ENCODE data around the gene AVL9. TPM values are rescaled to one million over a fixed set of nuclear protein-coding genes. Genes with fewer than 3 reads are reported as not detected.

The AVL9 gene
- total RNA-seq, 1 donor = 26.9 TPM

DNA sequence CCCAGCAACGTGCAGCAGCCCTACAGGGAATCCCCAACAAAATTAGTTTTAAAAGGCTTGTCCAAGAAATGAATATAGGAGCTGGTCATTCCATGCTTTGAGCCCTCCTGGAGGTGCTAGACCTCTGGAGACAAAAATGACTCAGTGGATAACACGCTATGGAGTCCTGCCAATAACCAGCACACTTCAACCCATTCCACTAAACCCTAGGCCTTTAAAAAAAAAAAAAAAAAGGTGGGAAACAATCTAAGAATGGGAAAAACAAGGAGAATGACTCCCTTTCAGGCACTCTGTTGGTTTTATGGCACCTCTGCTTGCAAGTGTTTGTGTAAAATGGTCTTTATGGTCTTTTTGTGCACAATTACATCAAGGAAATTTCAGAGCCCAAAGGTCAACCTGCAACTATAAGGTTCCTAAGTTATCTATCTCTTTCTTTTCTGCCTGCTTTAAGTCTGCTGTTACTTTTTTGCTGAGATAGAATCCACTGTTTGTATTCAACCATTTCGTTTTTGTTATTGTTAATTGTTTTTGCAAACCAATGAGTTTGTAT lies 21.3 kb downstream of the AVL9 start:
- peak; percentile 34 for DNase-seq (ENCODE audit: low read depth)
- TF ChIP-seq, protein P1, sequence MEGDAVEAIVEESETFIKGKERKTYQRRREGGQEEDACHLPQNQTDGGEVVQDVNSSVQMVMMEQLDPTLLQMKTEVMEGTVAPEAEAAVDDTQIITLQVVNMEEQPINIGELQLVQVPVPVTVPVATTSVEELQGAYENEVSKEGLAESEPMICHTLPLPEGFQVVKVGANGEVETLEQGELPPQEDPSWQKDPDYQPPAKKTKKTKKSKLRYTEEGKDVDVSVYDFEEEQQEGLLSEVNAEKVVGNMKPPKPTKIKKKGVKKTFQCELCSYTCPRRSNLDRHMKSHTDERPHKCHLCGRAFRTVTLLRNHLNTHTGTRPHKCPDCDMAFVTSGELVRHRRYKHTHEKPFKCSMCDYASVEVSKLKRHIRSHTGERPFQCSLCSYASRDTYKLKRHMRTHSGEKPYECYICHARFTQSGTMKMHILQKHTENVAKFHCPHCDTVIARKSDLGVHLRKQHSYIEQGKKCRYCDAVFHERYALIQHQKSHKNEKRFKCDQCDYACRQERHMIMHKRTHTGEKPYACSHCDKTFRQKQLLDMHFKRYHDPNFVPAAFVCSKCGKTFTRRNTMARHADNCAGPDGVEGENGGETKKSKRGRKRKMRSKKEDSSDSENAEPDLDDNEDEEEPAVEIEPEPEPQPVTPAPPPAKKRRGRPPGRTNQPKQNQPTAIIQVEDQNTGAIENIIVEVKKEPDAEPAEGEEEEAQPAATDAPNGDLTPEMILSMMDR (IDR thresholded peaks at IDR 0.05; ENCODE audit: insufficient read depth, low read length) = no peak
- no peak overlapping the region for H3K4me3 ChIP-seq (ENCODE audit: low read depth, low read length)

DNA sequence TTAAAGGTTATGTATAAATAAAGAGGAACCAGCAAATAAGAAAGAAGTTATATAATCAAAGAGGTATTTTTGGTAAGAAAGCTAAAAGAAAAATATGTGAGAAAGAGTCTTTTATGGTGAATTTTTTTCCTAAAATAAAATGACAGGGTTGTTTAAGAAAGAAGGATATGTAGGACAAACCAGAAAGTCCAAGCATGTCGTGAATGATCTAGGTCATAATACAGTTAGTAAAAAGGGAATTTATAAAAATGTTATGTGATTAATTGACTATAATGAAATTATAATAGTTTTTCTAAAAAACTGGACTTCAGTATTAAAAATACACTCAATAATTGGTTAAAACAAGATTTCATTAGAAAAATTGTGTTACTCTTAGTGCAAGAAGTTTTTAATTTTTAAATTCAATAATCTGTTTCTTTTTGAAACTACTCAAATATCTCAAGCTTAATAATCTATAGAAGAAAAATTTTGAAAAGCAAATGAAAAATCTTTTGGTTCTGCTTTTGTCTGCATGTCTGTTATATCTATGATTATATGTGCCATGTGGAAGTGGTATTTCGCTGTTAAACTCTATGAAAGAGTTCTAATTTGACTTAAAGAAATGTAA lies 23.3 kb downstream of the AVL9 start:
- peak; percentile 43 for DNase-seq (ENCODE audit: low read depth)
- TF ChIP-seq, protein P1 (IDR thresholded peaks at IDR 0.05; ENCODE audit: insufficient read depth, low read length) = no peak
- H3K4me3 ChIP-seq (ENCODE audit: low read depth, low read length) = no peak overlapping the region

DNA sequence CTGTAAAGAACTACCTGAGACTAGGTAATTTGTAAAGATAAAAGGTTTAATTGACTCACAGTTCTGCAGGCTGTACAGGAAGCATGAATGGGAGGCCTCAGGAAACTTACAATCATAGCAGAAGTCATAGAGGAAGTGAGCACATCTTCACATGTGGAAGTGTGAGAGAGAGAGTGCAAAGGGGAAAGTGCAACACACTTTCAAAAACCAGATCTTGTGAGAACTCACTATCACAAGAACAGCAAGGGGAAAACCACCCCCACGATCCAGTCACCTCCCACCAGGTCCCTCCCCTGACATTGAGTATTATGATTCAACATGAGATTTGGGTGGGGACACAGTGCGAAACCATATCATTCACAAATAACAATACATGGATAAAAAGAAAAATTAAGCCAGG lies 24.5 kb downstream of the AVL9 start:
- TF ChIP-seq, protein P1 (IDR thresholded peaks at IDR 0.05; ENCODE audit: insufficient read depth, low read length) = no peak
- DNase-seq (ENCODE audit: low read depth) = no peak

DNA sequence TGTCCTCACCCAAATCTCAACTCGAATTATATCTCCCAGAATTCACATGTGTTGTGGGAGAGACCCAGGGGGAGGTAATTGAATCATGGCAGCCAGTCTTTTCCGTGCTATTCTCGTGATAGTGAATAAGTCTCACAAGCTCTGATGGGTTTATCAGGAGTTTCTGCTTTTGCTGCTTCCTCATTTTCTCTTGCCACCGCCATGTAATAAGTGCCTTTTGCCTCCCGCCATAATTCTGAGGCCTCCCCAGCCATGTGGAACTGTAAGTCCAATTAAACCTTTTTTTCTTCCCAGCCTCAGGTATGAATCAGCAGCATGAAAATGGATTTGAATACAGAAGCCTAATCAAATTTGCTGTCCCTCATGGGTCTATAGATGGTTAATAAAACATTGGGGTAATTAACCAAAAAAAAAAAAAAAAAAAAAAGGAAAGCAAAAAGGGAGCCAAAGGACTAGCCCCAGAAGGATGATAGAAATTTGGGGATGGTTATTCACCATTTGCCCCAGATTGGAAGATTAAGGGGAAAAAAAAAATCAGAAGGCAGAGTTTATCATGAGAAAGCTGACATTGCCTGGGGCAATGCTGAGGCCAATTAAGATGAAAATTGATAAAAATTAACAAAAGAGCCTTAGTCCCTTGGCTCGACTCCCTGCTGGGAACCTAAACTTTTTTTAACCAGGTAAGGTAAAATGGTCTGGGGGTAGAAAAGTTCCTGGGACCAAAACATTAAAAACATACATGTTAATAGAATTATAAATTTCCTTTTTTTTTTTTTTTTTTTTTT lies 27.6 kb downstream of the AVL9 start:
- no peak for DNase-seq (ENCODE audit: low read depth)
- H3K4me3 ChIP-seq (ENCODE audit: low read depth, low read length) = no peak overlapping the region
- TF ChIP-seq, protein P1 (IDR thresholded peaks at IDR 0.05; ENCODE audit: insufficient read depth, low read length) = no peak

More for the DNA sequence above, 24.5 kb downstream of the AVL9 start:
- no peak overlapping the region for H3K4me3 ChIP-seq (ENCODE audit: low read depth, low read length)

DNA sequence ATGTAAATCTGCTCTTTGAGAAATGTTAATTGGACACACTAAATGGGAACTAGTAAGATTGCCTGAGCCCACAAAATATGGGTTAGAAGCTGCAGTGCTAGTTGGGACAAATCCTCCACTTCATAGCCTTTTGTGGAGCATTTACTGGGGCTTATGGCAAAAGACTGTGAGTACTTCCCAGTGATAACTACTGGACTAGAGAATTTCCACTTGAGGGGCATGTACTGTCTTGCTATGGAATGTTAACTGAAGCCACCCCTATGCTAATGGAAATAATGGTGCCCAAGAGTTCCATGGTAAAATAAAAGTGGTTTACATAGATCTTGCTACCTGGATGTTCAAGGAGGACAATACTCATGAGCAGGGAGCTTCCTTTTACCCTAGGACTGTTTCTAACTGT lies 29.3 kb downstream of the AVL9 start:
- DNase-seq (ENCODE audit: low read depth) = no peak
- H3K4me3 ChIP-seq (ENCODE audit: low read depth, low read length) = no peak overlapping the region
- TF ChIP-seq, protein P1 (IDR thresholded peaks at IDR 0.05; ENCODE audit: insufficient read depth, low read length) = no peak

DNA sequence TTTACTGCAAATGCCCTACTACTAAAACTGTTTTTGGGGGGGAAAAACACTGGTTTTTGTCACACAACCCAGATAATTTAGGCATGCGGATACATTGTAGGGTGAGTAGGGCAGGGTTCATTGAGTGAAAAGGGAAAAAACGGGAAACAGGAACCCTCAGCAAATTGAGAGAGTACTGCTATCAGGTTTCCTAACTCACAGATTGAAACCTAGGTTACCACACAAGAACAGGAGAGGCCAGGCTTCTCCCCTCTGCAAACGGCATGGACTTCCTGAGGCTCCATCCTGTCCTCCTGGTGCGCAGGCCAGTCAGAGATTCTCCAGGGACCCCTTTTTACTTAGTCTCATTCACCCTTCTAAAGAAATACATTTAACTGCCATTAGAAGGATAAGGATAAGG lies 30.6 kb downstream of the AVL9 start:
- no peak for DNase-seq (ENCODE audit: low read depth)
- H3K4me3 ChIP-seq (ENCODE audit: low read depth, low read length) = no peak overlapping the region
- TF ChIP-seq, protein P1 (IDR thresholded peaks at IDR 0.05; ENCODE audit: insufficient read depth, low read length) = no peak

Measured in fibroblast of the aortic adventitia (primary cell).